IPS DF 19.7 (cell line): ENCODE results near the gene OPALIN.

Experiments
- DNase-seq: peaks from one replicate; pipeline ENCODE4 v3.0.0-alpha.2; 2013; ENCODE audit warnings: low read depth, low spot score

Gene OPALIN, protein sequence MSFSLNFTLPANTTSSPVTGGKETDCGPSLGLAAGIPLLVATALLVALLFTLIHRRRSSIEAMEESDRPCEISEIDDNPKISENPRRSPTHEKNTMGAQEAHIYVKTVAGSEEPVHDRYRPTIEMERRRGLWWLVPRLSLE

DNA sequence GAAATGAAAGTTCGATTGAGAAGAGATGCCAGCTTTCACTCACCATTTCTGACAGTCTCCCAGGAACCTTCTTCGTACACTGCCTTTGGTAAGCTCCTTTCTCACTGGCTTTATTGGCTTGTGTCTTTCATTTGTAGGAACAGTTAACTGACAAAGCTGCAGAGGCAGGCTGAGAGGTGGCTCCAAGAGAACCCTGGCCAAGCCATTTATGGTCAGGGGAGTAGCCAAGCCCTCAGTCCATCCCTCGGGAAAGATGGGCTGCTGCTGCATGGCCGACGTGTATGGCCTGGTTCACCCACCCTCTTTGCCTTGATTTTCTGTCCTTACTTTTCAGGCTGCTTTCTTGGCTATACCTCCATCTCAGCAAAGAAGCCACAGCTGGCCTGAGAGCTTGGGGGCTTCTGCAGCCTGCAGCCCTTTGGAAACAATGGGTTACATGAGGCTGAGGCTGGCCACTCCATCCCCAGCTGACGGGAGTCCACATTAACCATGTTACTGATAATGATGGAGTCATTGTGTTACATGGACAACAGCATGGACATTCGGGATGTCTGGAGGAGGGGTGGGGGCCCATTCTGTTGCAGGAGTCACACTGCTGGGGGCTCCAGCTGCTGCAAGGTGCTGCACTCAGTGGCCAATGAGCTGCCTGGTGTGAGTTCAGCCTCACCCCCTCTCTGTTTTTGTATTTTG, at the start of gene OPALIN:
OPALIN (minus strand) TSS at position 152 of the 690 bp plus-strand sequence; CDS start at position 46, 106 bp downstream.
- DNase-seq: no peak

DNA sequence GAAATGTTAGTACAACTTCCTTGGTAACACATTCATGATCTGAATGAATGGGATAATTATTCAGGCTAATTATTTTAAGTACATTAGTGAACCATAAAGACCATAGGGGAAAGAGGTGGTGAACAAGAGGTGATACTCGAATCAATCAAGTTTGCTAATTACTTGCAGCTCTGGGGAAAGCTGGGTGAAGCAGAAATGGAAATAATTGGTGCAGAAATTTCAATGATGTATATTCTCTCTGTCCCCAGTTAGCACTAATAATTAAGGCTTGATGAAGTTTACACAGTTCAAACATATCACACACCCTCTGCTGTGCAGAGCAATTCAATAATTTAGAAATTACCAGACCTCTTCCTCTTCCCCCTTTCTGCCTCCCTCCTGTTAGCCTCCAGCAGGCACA, 49.4 kb upstream of the OPALIN start:
- DNase-seq: no peak

DNA sequence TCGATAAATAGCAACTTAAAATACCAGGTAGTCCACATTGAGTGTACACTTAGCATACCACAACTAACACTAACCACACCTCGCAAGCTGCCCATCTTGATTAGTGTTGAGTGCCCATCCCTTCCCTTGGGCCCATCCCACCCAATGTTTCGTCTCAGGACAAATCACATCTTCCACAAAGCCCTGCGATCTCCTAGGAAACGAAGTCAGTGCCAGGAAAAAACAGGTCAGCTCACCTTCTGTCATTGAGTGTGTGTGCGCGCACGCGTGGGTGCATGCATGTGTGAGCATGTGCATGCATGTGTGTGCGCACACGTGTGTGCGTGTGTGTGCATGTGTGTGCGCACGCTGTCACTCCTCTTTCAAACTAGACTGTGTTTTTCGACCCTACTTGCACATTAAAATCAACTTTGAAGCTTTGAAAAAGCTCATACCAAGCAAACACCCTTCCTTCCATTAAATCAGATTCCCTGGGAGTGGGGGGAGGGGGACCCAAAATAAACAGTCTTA, 48.8 kb upstream of the OPALIN start:
- no peak for DNase-seq

DNA sequence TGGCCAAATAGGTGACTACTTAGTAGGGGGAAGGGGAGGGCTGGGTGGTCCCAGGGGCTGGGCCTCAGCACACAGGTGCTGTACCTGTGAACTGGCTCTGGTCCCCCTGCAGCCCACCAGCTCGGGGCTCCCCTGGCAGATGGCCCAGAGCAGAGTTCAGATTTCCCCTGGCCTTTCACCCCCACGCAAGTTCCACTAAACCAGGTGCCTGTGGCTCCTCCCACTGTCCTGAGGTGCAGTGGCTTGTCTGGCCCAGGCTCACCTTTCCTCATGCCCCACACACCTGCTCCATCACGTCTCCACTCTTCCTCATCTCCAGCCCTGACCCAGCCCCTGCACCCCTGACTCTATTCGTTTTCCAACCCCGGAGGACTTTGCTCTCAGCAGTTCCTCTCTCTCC, 47.3 kb upstream of the OPALIN start:
- DNase-seq: no peak

DNA sequence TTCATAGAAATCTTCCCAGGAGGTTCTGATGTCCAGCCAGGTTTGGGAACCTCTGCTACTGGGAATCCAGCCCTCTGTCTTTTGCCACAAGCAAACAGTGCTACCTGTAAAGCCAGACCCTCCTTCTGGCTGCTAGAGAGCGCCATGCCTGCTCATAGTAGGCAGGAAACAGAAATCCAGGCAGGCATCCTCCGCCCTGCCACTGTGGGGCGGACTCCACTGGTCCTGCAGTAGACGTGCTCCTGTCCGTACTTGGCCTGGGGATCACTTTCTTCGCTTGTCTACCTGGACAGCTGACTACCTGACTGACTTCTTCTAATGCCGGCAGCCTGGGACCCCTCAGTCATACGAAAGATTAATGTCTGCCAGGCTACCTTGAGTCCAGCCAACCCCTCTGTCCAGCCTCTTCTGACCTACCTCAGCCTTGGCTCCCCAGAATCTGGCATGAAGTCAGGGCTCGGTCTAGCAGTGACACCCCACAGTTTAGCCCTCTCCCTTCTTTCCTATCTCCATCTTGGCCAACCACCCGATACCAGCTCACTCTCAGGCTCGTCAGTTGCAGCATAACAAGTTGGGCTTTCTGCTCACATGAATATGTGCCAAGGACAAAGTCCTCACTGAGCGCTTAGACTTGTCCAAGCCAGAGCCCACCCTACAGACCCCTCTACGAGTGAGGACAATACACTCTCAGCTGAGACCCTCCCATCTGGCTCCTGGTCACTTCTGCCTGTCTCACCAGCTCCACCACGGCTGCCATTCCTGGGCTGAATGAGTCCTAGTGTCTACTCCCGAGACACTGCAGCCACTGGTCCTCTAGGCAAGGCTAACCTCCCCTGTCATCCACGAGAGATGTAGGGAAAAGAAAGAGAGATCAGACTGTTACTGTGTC, 43.9 kb upstream of the OPALIN start:
- no peak for DNase-seq

DNA sequence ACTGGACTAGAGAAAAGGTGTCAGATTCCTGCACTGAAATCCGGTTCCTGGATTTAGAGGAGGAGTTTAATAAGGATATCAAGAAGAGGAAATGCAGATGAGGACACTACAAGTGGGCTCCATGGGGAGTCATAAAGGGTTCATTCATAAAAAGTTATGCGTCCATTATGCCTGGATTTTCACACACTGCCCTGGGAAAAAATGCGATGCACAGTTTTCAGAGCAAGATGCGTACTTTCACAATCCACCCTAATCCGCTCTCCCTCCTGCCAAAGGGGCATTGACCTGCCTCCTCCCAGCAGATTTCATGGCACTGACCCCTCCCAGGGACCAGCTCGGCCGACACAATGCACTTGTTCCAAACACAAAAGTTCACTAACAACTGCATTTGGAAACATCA, 42.2 kb upstream of the OPALIN start:
- DNase-seq: no peak

DNA sequence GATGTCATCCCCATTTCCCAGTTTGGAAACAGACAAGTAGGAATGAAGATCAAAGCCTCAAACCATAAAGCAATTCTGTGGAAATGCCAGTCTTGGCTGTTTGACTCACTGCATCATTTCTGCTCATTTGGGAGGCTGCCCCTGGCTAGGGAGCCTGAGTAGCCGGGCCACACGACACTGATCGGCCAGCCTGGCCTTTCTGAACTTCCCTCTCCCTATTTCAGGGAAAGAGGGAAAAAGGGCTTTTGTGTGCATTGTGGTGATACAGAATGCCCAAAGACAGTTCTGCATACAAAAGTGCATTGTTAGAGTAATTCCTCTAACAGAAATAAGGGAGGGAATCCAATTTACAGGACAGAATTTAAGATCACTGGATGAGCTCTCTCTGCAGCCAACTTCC, 41.7 kb upstream of the OPALIN start:
- no peak for DNase-seq

DNA sequence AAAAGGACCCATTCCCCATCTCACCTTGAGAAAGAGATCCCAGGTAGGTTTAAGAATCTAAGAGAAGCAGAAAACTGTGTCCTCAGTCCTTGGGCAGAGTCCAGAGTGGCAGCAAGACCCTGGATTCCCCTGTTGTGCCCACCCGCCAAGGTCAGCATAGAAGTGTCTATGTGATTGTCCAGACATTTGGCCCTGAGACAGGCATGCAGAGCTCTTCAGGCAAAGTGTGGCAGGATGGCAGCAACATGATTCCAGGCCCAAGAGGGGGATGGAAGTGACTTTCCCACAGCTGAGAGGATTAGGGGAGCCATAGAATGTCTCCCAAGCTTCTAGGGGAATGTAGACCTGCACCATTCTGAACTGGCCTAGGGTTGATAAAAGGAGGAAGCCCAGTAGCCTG, 39.1 kb upstream of the OPALIN start:
- no peak for DNase-seq

DNA sequence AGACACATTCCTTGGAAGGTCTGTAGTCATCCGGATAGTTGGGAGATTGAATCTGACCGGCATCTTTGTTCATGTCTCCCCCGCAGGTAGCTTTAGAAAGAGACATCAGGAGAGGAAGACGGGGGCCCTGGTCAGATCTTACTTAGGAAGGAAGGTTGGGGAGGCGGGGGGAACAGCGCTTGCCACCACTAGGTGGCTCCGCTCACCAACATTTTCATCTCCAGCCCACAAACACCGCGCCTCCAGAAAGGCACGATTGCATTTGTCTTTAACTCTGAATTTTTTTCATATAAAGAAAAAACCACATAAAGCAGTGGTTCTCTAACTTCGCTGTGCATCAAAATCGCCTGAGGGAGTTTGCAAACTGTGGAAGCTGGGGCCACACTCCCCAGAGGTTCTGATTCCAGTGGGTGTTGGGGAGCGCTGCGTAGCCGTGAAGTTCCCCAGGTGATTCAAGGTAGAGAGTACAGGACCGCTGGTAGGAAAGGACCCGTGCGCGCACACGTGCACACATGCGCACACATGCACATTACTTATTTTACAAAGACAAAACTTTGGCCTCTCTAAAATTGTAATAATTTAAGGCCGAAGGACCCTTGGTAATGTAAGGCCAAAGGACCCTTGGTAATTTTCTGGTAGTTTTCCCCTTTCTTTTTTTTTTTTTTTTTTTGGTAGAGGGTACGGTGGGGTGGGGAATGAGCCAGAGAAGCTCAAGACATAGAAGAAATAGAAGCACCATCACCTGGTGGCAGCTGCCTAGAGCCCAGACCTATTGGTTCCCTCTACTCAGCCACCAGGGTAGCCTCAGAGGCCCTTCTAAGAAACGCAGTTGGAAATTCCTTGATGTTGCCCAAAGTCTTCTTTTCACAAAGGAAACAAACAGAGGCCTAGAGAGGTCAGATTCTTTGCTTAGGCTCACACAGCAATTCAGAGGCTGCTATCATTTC, 37.4 kb upstream of the OPALIN start:
- peak; percentile 42 for DNase-seq

DNA sequence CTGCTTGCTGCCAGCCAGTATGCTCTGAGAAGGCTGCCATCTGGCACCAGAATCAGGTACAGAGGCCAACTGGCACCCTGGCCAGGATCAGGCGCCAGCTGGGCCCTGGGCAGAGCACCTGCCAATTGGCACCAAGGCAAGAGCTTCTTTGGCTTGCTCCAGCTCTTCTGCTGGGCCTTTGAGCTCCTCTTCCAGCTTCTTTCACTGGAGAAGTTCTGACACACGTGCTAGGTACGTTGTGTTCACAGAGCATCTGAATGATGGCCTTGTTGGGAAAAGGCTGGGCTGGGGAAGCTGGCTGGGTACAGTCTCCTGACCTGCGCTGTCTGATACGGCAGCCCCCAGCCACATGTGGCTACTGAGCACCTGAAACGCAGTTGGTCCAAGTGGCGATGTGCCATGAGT, 31.7 kb upstream of the OPALIN start:
- DNase-seq: no peak

DNA sequence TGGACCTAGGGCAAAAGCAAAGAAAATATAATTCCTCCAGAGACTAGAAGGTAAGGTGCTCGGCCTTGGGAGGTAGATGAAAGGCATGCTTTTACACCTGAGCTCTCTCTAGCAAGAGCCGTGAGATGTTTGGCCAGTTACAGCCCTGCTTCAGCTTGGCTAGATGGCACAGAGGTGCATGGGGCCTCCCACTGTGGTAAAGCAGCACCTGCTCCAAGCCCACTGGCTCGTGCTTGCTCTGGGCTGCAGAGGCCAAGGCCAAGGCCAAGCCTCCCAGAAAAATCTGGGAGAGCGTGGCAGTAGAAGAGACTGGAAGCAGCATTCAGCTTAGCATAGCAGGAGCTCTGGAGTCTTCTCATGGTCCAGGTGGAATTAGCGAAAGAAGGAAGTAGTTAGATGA, 31.0 kb upstream of the OPALIN start:
- DNase-seq: no peak

DNA sequence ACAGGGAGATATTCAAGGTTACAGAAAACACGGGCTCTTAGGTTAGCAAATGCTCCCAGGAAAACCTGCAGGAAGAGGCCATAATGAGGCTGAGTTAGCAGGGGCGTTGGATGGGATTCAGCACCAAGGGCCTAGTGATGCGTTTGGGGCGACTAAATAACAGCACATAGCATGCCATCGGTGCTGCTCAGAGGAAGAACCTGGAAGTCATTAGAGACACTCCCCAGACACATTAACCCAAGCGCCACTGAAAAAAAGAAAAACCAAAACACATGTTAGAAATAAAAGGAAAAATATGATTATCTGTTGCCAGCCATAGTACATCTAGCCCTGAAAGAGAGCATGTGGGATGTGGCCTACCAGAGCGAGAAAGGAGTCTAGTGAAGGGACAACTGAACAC, 28.8 kb upstream of the OPALIN start:
- no peak for DNase-seq

DNA sequence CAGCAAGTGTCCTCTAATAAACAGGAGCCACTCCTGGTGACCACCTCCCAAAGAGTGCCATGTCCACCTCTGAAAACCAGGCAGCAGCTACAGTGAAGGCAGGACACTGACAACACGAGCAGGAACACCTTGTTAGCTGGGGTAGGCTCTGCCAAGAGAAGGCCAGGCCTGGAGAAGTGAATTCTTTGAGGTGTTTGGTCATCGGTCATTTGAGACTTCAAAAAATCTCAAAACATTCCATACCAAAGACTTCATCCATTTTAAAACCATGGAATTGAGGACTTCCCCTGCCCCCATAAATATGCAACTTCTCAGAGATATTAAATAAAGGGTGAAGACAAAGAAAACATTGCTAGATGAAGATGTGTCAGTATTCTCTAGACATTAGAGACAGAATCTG, 28.4 kb upstream of the OPALIN start:
- no peak for DNase-seq

DNA sequence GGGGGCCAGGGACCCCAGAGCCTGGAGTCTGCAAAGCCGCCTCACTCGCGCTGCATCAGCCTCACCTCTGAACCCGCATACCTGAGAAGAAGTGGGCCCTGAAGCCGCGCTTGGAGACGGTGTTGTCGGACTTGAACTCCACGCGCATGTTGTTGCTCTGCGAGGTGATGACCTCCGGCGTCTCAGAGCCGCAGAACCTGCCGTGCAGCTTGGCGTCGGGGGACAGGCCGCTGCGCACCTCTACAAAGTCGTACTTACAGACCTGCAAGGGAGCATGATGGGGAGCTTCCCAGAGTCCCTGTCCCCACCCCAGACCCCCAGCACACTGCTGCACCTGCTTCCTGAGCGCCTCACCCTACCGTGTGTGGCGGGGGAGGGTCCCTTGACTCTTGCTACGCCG, 25.7 kb upstream of the OPALIN start:
- no peak for DNase-seq

DNA sequence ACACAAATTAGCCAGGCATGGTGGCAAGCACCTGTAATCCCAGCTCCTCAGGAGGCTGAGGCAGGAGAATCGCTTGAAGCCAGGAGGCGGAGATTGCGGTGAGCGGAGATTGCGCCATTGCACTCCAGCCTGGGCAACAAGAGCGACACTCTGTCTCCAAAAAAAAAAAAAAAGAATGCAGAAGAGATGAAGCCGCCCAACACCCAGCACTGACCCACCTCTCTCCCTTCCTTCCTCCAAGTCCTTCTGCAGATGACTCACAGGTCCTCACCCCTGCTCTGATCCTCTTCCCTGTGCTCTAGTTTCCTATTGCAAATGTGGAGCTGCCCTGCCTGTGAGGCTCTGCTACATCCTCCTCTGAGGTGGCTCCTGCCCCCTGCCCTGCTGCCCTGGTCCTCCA, 22.0 kb upstream of the OPALIN start:
- no peak for DNase-seq

DNA sequence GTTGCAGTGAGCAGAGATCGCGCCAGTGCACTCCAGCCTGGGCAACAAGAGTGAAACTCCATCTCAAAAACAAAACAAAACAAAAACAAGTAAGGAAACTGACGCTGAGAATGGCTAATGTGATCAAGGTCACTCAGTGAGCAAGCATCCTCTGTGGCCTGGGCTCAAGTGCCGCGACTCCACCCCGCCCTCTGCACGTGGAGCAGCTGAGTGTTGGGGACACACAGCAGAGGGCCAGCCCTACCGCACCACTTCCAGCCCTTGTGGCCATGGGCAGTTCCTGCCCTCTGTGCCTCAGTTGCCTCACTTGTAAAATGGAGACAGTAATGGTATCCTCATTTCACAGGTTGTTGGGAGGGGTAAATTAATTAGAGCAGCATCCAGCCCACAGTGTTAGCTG, 21.0 kb upstream of the OPALIN start:
- no peak for DNase-seq

DNA sequence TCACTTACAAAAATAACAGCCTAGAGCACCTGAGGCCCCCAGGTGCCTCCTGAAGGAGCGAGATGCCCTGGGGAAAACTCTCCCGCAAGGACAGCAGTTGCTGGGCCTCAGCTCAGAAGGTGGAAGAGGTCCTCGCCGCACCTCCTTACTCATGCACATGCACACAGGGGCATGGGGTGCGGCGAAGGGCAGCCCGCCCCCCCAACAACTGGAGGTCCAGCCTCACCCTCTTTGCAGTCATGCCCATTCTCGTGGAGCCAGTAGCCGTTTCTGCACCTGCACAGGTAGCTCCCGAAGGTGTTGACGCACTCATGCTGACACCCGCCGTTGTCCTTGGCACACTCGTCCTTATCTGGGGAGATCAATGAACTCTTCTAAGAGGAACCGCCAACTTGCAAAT, 19.9 kb upstream of the OPALIN start:
- DNase-seq: no peak

DNA sequence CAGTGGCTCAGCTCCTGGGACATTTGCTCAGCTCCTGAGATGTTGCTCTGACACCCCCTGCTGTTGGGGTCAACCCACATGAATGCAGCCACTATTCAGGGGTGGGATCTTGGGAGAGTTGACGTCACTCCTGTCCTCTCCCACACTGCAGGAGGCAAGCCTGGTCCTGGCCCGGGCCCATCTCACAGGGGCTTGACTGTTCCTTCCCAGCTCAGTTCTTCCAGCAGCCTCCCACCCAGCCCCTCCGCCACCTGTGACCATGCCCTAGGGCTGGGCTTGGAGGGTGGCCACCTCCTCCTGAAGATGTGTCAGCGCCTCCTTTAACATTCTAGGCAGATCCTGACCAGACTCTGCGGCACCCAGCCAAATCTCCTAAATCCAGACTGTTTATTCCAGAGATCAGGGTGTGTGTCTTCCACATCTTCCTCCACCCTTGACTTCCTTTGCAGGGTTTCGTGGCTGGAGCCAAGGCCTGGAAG, 19.1 kb upstream of the OPALIN start:
- DNase-seq: no peak

DNA sequence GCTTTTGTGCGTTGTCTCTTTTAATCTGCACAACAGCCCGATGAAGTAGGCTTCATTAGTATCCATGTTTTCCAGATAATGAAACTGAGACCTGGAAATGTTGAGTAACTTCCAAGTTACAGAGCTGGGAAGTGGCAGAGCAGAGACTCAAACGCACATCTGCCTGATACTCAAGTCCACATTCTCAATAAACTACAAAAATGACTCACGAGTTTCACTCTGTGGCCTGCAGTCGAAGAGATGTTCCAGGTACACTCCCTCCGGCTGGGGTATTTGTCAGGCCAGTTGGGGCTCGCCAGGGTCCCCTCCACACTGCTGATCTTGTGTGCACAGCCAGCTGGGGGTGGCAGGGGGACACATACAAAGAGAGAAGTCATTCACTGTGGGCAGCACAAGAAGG, 17.7 kb upstream of the OPALIN start:
- no peak for DNase-seq

DNA sequence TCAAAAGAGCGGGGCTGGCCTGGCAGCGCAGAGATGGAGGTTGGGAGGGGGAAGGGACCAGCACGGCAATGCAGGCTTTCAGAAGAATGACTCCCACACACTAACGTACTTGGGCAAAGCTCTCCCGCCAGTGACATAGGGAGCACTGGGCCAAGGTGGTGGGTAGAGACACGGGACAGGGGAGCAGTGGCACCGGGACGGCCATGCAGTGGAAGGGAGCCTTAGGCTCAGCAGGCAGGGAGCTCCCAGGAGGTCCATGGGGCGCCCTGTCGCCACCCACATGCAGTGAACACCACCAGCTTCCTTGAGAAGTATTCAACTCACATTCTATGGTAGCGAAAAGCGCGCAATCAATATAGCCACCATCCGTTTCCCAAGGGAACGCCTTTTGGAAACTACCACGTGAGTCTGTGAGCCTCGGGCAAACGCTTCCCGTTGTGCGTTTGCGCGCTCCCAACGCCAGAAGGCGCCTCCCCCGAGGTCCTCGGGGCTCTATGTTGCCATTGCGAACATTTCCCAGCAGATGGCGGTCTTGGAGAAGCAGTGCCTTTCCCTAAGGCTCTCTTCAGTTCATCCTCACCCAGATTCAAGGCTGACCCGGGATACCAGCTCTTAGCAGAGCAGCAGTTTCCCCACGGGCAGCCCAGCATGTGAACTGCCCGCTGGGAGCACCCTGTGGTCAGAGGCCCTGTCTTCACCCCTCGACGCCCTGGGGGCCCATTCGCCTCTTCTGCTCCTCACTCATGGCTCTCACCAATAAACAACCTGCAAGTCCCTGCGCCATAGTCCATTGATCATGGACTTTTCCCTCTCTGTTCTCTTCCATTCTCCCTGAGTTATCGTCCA, 16.4 kb upstream of the OPALIN start:
- DNase-seq: peak; percentile 64

DNA sequence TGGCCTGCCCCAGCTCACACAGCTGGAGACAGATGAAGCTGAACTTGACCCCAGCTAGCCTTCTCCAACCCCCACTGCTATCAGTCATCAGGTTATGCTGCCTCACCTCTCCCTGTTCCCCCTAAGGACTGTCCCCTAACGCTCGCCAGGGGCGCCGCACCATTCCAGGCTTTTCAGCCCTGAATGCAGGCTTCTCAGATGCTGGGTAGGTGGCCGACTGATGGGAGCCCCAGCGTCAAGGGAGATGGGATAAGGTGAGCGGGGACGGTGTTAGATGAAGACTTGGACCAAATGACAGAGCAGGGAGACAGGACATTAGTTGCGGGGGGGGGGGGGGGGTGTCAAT, 15.8 kb upstream of the OPALIN start:
- no peak for DNase-seq
